ENCODE measurements around the gene LRRN2. TPM values are rescaled to one million over a fixed set of nuclear protein-coding genes. Genes with fewer than 3 reads are reported as not detected.

Gene LRRN2
- polyA plus RNA-seq, 1 of the 3 experiments (the other 2 are of a cell fraction), result not detected

GRCh38 chr1:204579681-204580080 is 105.9 kb downstream of the LRRN2 start:
- ChIA-PET POLR2A (interaction anchor here (0.6 kb wide), 1 partner anchor 98 kb away, joined by 3 read pairs; no protein-coding TSS in a partner anchor), CTCF (interaction anchor here (1.1 to 18.4 kb wide), 5 partner anchors 14 to 677 kb away, joined by 3 to 568 read pairs (median 4); no protein-coding TSS in a partner anchor)
- Histone ChIP-seq H3K79me2 (ENCODE audit: insufficient read depth) (no peaks in the 10 kb centered on the region), H3K36me3 (replicated peaks in 1 of 2; ENCODE audit: control insufficient read depth in 1 of 2, insufficient read depth in 2 of 2, low read length in 1 of 2) (no peaks in the 10 kb centered on the region), H3K4me3 (ENCODE audit: low read depth in 2 of 2, low read length in 1 of 2) (no peak overlapping the region), H4K20me1 (ENCODE audit: insufficient read depth) (no peaks in the 10 kb centered on the region), H3K27ac (ENCODE audit: low read depth in 2 of 2, low read length in 1 of 2) (no peak overlapping the region), H3K27me3 (ENCODE audit: insufficient read depth) (no peaks in the 10 kb centered on the region), H3K9me2 (no peaks in the 10 kb centered on the region), H3K4me2 (no peak overlapping the region), H3K4me1 (ENCODE audit: control insufficient read depth in 1 of 2, insufficient read depth in 2 of 2, low read depth in 1 of 2, low read length in 1 of 2) (peaks cover 0 to 21% of the 10 kb centered on the region in 2 experiments; a peak in 1 of 4 replicates), H3K9me3 (no peaks in the 10 kb centered on the region), H3K9ac (no peak overlapping the region), H2AFZ (ENCODE audit: low read depth) (no peak overlapping the region), H3F3A (replicated peaks; ENCODE audit: insufficient read depth) (no peaks in the 10 kb centered on the region)
- 88% methylated on average over 6 of the region's 6 CpGs for WGBS (ENCODE audit: low lambda C conversion rate)
- DNase-seq, result no peak
- TF ChIP-seq JUND (IDR thresholded peaks at IDR 0.05) (no peak), TCF12 (IDR thresholded peaks at IDR 0.05) (no peak)

- H3K4me3 ChIP-seq (ENCODE audit: low read depth in 2 of 2, low read length in 1 of 2), result no peak overlapping the region
Measured at GRCh38 chr1:204578867-204579664, 106.5 kb downstream of the LRRN2 start.

More at GRCh38 chr1:204578867-204579664, 106.5 kb downstream of the LRRN2 start:
- DNase-seq, result no peak
- Histone ChIP-seq H3F3A (replicated peaks; ENCODE audit: insufficient read depth) (no peaks in the 10 kb centered on the region), H4K20me1 (ENCODE audit: insufficient read depth) (no peaks in the 10 kb centered on the region), H2AFZ (ENCODE audit: low read depth) (no peak overlapping the region), H3K36me3 (replicated peaks in 1 of 2; ENCODE audit: control insufficient read depth in 1 of 2, insufficient read depth in 2 of 2, low read length in 1 of 2) (no peaks in the 10 kb centered on the region), H3K9ac (no peak overlapping the region), H3K79me2 (ENCODE audit: insufficient read depth) (no peaks in the 10 kb centered on the region), H3K27me3 (ENCODE audit: insufficient read depth) (no peaks in the 10 kb centered on the region), H3K9me2 (no peaks in the 10 kb centered on the region), H3K9me3 (no peaks in the 10 kb centered on the region), H3K27ac (ENCODE audit: low read depth in 2 of 2, low read length in 1 of 2) (no peak overlapping the region), H3K4me1 (ENCODE audit: control insufficient read depth in 1 of 2, insufficient read depth in 2 of 2, low read depth in 1 of 2, low read length in 1 of 2) (peaks cover 0 to 21% of the 10 kb centered on the region in 2 experiments; a peak in 2 of 4 replicates), H3K4me2 (no peak overlapping the region)
- 80% methylated on average over 14 of the region's 18 CpGs for WGBS (ENCODE audit: low lambda C conversion rate)
- POLR2A ChIA-PET, result interaction anchor here (0.6 kb wide), 1 partner anchor 99 kb away, joined by 3 read pairs; no protein-coding TSS in a partner anchor
- CTCF ChIA-PET, result interaction anchor here (1.0 to 18.4 kb wide), 8 partner anchors 13 to 677 kb away, joined by 3 to 568 read pairs (median 4); no protein-coding TSS in a partner anchor
- TF ChIP-seq, protein P1, sequence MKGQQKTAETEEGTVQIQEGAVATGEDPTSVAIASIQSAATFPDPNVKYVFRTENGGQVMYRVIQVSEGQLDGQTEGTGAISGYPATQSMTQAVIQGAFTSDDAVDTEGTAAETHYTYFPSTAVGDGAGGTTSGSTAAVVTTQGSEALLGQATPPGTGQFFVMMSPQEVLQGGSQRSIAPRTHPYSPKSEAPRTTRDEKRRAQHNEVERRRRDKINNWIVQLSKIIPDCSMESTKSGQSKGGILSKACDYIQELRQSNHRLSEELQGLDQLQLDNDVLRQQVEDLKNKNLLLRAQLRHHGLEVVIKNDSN (IDR thresholded peaks at IDR 0.05; ENCODE audit: borderline replicate concordance, low read depth), result no peak
- no peak for TF ChIP-seq NRF1 (IDR thresholded peaks at IDR 0.05; ENCODE audit: low read depth, low read length)
- TF ChIP-seq CHD2 (IDR thresholded peaks at IDR 0.05; ENCODE audit: low read length, partially characterized antibody), result no peak
- no peak for TF ChIP-seq TAF1 (IDR thresholded peaks at IDR 0.05; ENCODE audit: borderline replicate concordance, low read depth, low read length)
- TF ChIP-seq FOXJ3 (CRISPR knock-in tag; IDR thresholded peaks at IDR 0.05), result no peak
- no peak for TF ChIP-seq FOSL2 (IDR thresholded peaks at IDR 0.05; ENCODE audit: borderline replicate concordance, low read depth)
- TF ChIP-seq GATA2 (CRISPR knock-in tag; IDR thresholded peaks at IDR 0.05), result no peak
- TF ChIP-seq, protein P2, sequence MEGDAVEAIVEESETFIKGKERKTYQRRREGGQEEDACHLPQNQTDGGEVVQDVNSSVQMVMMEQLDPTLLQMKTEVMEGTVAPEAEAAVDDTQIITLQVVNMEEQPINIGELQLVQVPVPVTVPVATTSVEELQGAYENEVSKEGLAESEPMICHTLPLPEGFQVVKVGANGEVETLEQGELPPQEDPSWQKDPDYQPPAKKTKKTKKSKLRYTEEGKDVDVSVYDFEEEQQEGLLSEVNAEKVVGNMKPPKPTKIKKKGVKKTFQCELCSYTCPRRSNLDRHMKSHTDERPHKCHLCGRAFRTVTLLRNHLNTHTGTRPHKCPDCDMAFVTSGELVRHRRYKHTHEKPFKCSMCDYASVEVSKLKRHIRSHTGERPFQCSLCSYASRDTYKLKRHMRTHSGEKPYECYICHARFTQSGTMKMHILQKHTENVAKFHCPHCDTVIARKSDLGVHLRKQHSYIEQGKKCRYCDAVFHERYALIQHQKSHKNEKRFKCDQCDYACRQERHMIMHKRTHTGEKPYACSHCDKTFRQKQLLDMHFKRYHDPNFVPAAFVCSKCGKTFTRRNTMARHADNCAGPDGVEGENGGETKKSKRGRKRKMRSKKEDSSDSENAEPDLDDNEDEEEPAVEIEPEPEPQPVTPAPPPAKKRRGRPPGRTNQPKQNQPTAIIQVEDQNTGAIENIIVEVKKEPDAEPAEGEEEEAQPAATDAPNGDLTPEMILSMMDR (IDR thresholded peaks at IDR 0.05), result no peak
- TF ChIP-seq SIN3A (IDR thresholded peaks at IDR 0.05; ENCODE audit: borderline replicate concordance, low read depth, low read length), result no peak
- TF ChIP-seq JUND (IDR thresholded peaks at IDR 0.05), result no peak
- no peak for TF ChIP-seq FOXM1 (IDR thresholded peaks at IDR 0.05; ENCODE audit: low read depth)
- TF ChIP-seq, protein P3, sequence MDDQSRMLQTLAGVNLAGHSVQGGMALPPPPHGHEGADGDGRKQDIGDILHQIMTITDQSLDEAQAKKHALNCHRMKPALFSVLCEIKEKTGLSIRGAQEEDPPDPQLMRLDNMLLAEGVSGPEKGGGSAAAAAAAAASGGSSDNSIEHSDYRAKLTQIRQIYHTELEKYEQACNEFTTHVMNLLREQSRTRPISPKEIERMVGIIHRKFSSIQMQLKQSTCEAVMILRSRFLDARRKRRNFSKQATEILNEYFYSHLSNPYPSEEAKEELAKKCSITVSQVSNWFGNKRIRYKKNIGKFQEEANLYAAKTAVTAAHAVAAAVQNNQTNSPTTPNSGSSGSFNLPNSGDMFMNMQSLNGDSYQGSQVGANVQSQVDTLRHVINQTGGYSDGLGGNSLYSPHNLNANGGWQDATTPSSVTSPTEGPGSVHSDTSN (IDR thresholded peaks at IDR 0.05), result no peak
- TF ChIP-seq ELF1 (IDR thresholded peaks at IDR 0.05), result no peak
- TF ChIP-seq SMC3 (IDR thresholded peaks at IDR 0.05; ENCODE audit: low read depth, low read length), result no peak
- TF ChIP-seq, protein P4, sequence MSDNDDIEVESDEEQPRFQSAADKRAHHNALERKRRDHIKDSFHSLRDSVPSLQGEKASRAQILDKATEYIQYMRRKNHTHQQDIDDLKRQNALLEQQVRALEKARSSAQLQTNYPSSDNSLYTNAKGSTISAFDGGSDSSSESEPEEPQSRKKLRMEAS (IDR thresholded peaks at IDR 0.05; ENCODE audit: low read depth), result no peak
- TF ChIP-seq YY1 (IDR thresholded peaks at IDR 0.05; ENCODE audit: low read depth), result no peak
- no peak for TF ChIP-seq EP300 (IDR thresholded peaks at IDR 0.05; ENCODE audit: borderline replicate concordance in 1 of 2, low read depth in 1 of 2, low read length in 1 of 2)
- TF ChIP-seq RAD21 (IDR thresholded peaks at IDR 0.05; ENCODE audit: low read length), result no peak
- TF ChIP-seq, protein P5, sequence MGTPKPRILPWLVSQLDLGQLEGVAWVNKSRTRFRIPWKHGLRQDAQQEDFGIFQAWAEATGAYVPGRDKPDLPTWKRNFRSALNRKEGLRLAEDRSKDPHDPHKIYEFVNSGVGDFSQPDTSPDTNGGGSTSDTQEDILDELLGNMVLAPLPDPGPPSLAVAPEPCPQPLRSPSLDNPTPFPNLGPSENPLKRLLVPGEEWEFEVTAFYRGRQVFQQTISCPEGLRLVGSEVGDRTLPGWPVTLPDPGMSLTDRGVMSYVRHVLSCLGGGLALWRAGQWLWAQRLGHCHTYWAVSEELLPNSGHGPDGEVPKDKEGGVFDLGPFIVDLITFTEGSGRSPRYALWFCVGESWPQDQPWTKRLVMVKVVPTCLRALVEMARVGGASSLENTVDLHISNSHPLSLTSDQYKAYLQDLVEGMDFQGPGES (IDR thresholded peaks at IDR 0.05; ENCODE audit: low read depth, low read length), result no peak
- no peak for TF ChIP-seq GABPA (IDR thresholded peaks at IDR 0.05; ENCODE audit: low read depth)
